HCT116 (cell line): ENCODE results near the gene TPRG1. TPM values are rescaled to one million over a fixed set of nuclear protein-coding genes. Genes with fewer than 3 reads are reported as not detected.
A peak's percentile ranks its signal among the peaks of the same experiment; 100 is the strongest.

Experiments used
- ATAC-seq: fragments of 200-7000 bp; cut with Tn5 transposase; 2 replicates; pipeline ENCODE4 v1.9.1; 2020; ENCODE audit warnings: mild to moderate bottlenecking, moderate library complexity
- BruUV-seq: library from RNA; stranded (reverse); fragments of 400-500 nt; replicated peaks from 2 replicates; lab custom pipeline; 2021; lab: Mats Ljungman, UMichigan
- CTCF ChIA-PET: fragments of 300-600 bp; sonication (Branson Sonifier 250); formaldehyde crosslinking; loops from one replicate; lab custom pipeline; 2021; ENCODE audit warnings: antibody characterized with exemption; lab: Charles Lee
- POLR2A ChIA-PET: fragments of 300-600, 350-600 bp; sonication (Branson Sonifier 250); formaldehyde crosslinking; loops from one replicate; lab custom pipeline; 2021; ENCODE audit warnings: antibody characterized with exemption; lab: Charles Lee
- RAD21 ChIA-PET, 2 experiments: fragments of 300-600 bp; sonication (Branson Sonifier 250); formaldehyde crosslinking; loops; one replicate each; lab custom pipeline; 2023; ENCODE audit warnings: low total read pairs in 2 of 2; ENCODE audit not compliant: uncharacterized antibody in 2 of 2, unreplicated experiment in 2 of 2, low non-redundant PET in 1 of 2; lab: Charles Lee
- DNase-seq: peaks from one replicate; pipeline ENCODE4 v3.0.0-alpha.2; 2010; ENCODE audit warnings: low read depth, low spot score
- H2AFZ ChIP-seq: fragments of 200-600 bp; shearing (Covaris generic), sonication (generic); 2 replicates; pipeline ENCODE4 v1.6.1; 2017; ENCODE audit warnings: low read depth, mixed run types, mixed read lengths, antibody characterized with exemption, low read length; ENCODE audit not compliant: poor library complexity, severe bottlenecking
- H3K27ac ChIP-seq: 2 replicates; pipeline ENCODE4 v1.5.1; 2012; ENCODE audit warnings: low read depth, low read length
- H3K27me3 ChIP-seq: fragments of 200-600 bp; sonication (generic); 2 replicates; pipeline ENCODE4 v1.6.1; 2016; ENCODE audit warnings: mixed run types, low read length, mixed read lengths; ENCODE audit not compliant: insufficient read depth
- H3K36me3 ChIP-seq, 2 experiments: fragments of 200-500 bp in 1 of 2; fragments of 200-600 bp in 1 of 2; sonication (Bioruptor generic) in 1 of 2; sonication (generic) in 1 of 2; 2 replicates each; pipeline versions ENCODE4 v1.5.1 to v1.6.1; 2014 to 2016; ENCODE audit warnings: low read length in 2 of 2, inconsistent platforms in 1 of 2, mixed read lengths in 1 of 2, mixed run types in 1 of 2; ENCODE audit not compliant: insufficient read depth in 2 of 2, control insufficient read depth in 1 of 2
- H3K4me1 ChIP-seq, 2 experiments: fragments of 200-600 bp in 1 of 2; sonication (generic) in 1 of 2; 2 replicates each; pipeline versions ENCODE4 v1.5.1 to v1.6.1; 2012 to 2017; ENCODE audit warnings: low read length in 2 of 2, inconsistent platforms in 1 of 2, mild to moderate bottlenecking in 1 of 2, mixed read lengths in 1 of 2, mixed run types in 1 of 2, moderate library complexity in 1 of 2; ENCODE audit not compliant: insufficient read depth in 2 of 2, control insufficient read depth in 1 of 2
- H3K4me2 ChIP-seq: fragments of 200-600 bp; sonication (generic); 2 replicates; pipeline ENCODE4 v1.6.1; 2017; ENCODE audit warnings: mixed run types, low read length, mixed read lengths
- H3K4me3 ChIP-seq, 2 experiments: fragments of 200-600 bp in 1 of 2; sonication (generic) in 1 of 2; replicated peaks in 1 of 2; 2 replicates each; pipeline ENCODE4 v1.5.1; 2011 to 2016; ENCODE audit warnings: low read length in 2 of 2, control low read depth in 1 of 2, low read depth in 1 of 2, mild to moderate bottlenecking in 1 of 2, mixed read lengths in 1 of 2, mixed run types in 1 of 2
- H3K79me2 ChIP-seq: fragments of 200-600 bp; sonication (generic); 2 replicates; pipeline ENCODE4 v1.6.1; 2017; ENCODE audit warnings: mild to moderate bottlenecking, mixed run types, low read length, moderate library complexity, mixed read lengths; ENCODE audit not compliant: insufficient read depth
- H3K9ac ChIP-seq: fragments of 200-600 bp; sonication (generic); 2 replicates; pipeline ENCODE4 v1.6.1; 2016; ENCODE audit warnings: low read length, mixed read lengths
- H3K9me2 ChIP-seq: fragments of 200-600 bp; sonication (generic), shearing (Covaris generic); 2 replicates; pipeline ENCODE4 v1.6.1; 2017; ENCODE audit warnings: mixed run types, mild to moderate bottlenecking, moderate library complexity; ENCODE audit not compliant: insufficient read depth
- H3K9me3 ChIP-seq, 2 experiments: fragments of 200-500 bp in 1 of 2; fragments of 200-600 bp in 1 of 2; sonication (Bioruptor generic) in 1 of 2; sonication (generic) in 1 of 2; 2 replicates each; pipeline ENCODE4 v1.6.1; 2014 to 2017; ENCODE audit warnings: low read length in 2 of 2, mixed read lengths in 2 of 2, inconsistent platforms in 1 of 2, low read depth in 1 of 2, mild to moderate bottlenecking in 1 of 2, mixed run types in 1 of 2, moderate library complexity in 1 of 2; ENCODE audit not compliant: control insufficient read depth in 1 of 2, insufficient read depth in 1 of 2
- H4K20me1 ChIP-seq: fragments of 200-600 bp; sonication (generic), shearing (Covaris generic); 2 replicates; pipeline ENCODE4 v1.6.1; 2017; ENCODE audit warnings: mixed run types, mild to moderate bottlenecking, moderate library complexity; ENCODE audit not compliant: insufficient read depth
- ATF3 ChIP-seq: IDR thresholded peaks from 2 replicates; pipeline ENCODE4 v1.6.1; 2012
- JUND ChIP-seq: IDR thresholded peaks from 2 replicates; pipeline ENCODE4 v1.6.1; 2012
- POLR2A ChIP-seq: IDR thresholded peaks from 2 replicates; pipeline ENCODE4 v1.7.0; 2011; ENCODE audit warnings: borderline replicate concordance; ENCODE audit not compliant: insufficient read depth, insufficient read length; ENCODE audit errors: extremely low read depth
- RAD21 ChIP-seq: IDR thresholded peaks from 2 replicates; pipeline ENCODE4 v1.6.1; 2012; ENCODE audit warnings: low read depth, mild to moderate bottlenecking
- SP1 ChIP-seq: IDR thresholded peaks from 2 replicates; pipeline ENCODE4 v1.6.1; 2012; ENCODE audit warnings: low read depth
- YY1 ChIP-seq: IDR thresholded peaks from 2 replicates; pipeline ENCODE4 v1.6.1; 2011; ENCODE audit warnings: low read length, low read depth, moderate library complexity, mild to moderate bottlenecking; ENCODE audit not compliant: insufficient replicate concordance; ENCODE audit errors: extremely low read depth
- intact Hi-C: fragments of 100-400 bp; cut with micrococcal nuclease; formaldehyde crosslinking; loops from 2 replicates; pipeline ENCODE4 v1.10.0; 2022
- total RNA-seq: library from RNA; stranded (reverse); gene quantifications from one replicate; pipeline ENCODE4 v1.2.1, GENCODE V29; 2021; ENCODE audit not compliant: unreplicated experiment
- TF ChIP-seq, protein P1 (sequence below), 3 experiments: fragments of 200-600 bp in 1 of 3; sonication (generic) in 1 of 3; IDR thresholded peaks in 2 of 3; conservative IDR thresholded peaks in 1 of 3; 2 replicates each; pipeline ENCODE4 v1.5.1; 2012 to 2017; ENCODE audit warnings: low read depth in 2 of 3, low read length in 2 of 3, antibody characterized with exemption in 1 of 3, borderline replicate concordance in 1 of 3, control low read depth in 1 of 3, mild to moderate bottlenecking in 1 of 3, mixed read lengths in 1 of 3, mixed run types in 1 of 3, moderate library complexity in 1 of 3; ENCODE audit not compliant: insufficient read depth in 1 of 3

Gene TPRG1
- total RNA-seq, 1 experiment from 2014 or later, result 2.8 TPM

DNA sequence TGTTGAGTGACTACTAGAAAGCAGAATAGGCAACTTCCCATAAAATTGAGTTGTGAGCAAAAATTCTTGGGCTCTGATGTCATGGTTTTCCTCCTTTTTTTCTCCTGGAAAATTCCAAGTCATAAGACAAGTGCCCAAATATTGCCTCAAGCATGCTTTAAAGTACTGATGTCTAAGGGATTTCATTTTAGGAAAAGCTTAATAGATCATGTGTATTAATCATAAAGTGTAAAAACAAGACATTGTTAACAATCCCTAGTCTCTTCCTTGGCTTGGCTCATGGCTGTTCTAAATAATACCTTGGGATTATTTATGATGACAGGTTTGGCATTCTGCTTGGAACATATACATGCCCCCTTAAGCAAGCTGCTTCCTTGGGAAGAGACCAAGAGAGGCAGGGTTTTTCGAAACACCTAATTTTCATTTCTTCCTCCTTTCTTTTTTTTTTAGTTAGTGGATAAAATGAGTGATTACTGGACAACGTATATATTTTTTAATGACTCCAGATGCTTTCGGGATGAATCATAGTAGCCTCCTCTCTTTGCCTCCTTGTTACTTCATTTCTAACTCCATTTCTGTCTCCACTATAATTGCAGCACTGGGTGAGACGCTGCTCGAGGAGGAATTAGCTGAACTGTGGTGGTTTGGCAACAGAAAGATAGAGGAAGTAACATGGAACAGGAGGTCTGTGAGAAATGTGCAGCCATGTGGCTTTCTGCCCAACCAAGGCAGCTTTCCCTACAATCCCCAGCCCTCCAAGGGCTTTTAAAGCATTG, 104.9 kb downstream of the TPRG1 start:
- Histone ChIP-seq H3K79me2 (no peaks in the 10 kb centered on the region), H3K4me3 (no peak overlapping the region)
- TF ChIP-seq RAD21, result no peak
- TF ChIP-seq SP1, result 0 out of 2 replicates have a peak, but pooled peaks have one; percentile 14
- TF ChIP-seq JUND, result 0 out of 2 replicates have a peak, but pooled peaks have one; percentile 14
- TF ChIP-seq YY1, result no peak
- TF ChIP-seq POLR2A, result no peak
- no peak for TF ChIP-seq ATF3
- TF ChIP-seq, protein P1, sequence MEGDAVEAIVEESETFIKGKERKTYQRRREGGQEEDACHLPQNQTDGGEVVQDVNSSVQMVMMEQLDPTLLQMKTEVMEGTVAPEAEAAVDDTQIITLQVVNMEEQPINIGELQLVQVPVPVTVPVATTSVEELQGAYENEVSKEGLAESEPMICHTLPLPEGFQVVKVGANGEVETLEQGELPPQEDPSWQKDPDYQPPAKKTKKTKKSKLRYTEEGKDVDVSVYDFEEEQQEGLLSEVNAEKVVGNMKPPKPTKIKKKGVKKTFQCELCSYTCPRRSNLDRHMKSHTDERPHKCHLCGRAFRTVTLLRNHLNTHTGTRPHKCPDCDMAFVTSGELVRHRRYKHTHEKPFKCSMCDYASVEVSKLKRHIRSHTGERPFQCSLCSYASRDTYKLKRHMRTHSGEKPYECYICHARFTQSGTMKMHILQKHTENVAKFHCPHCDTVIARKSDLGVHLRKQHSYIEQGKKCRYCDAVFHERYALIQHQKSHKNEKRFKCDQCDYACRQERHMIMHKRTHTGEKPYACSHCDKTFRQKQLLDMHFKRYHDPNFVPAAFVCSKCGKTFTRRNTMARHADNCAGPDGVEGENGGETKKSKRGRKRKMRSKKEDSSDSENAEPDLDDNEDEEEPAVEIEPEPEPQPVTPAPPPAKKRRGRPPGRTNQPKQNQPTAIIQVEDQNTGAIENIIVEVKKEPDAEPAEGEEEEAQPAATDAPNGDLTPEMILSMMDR (IDR thresholded peaks at IDR 0.05 in 2 of 3, conservative IDR thresholded peaks at IDR 0.05 in 1 of 3; ENCODE audit: borderline replicate concordance in 1 of 3, insufficient read depth in 1 of 3, low read depth in 2 of 3, low read length in 2 of 3), result no peak
- TF ChIP-seq, all 23 proteins: peak for 2
- no peak overlapping the region for H3K27ac ChIP-seq
- H3K4me2 ChIP-seq, result peak overlapping the region; percentile 13
- no peak overlapping the region for H3K9ac ChIP-seq
- no peaks in the 10 kb centered on the region for H3K9me3 ChIP-seq
- no peaks in the 10 kb centered on the region for H4K20me1 ChIP-seq
- ChIA-PET POLR2A (no interaction called here), RAD21 (no interaction called here), CTCF (interaction anchor here (1.4 kb wide), 1 partner anchor 672 kb away, joined by 3 read pairs; no protein-coding TSS in a partner anchor)
- H3K4me1 ChIP-seq, result peaks cover 8 to 10% of the 10 kb centered on the region in 2 experiments; a peak in 3 of 4 replicates
- no TSS peak for BruUV-seq
- no peaks in the 10 kb centered on the region for H3K36me3 ChIP-seq
- H3K9me2 ChIP-seq, result no peaks in the 10 kb centered on the region
- DNase-seq, result no peak
- no peaks in the 10 kb centered on the region; the same call in 1 of the 2 replicates for H3K27me3 ChIP-seq
- 0 out of 2 replicates have a peak, but pooled peaks have one; percentile 18 for ATAC-seq
- no peak overlapping the region for H2AFZ ChIP-seq
- intact Hi-C loops, result no loop called here
